Measurements from ENCODE around the gene ZNF516.
A peak's percentile ranks its signal among the peaks of the same experiment; 100 is the strongest.

The ZNF516 gene

DNA sequence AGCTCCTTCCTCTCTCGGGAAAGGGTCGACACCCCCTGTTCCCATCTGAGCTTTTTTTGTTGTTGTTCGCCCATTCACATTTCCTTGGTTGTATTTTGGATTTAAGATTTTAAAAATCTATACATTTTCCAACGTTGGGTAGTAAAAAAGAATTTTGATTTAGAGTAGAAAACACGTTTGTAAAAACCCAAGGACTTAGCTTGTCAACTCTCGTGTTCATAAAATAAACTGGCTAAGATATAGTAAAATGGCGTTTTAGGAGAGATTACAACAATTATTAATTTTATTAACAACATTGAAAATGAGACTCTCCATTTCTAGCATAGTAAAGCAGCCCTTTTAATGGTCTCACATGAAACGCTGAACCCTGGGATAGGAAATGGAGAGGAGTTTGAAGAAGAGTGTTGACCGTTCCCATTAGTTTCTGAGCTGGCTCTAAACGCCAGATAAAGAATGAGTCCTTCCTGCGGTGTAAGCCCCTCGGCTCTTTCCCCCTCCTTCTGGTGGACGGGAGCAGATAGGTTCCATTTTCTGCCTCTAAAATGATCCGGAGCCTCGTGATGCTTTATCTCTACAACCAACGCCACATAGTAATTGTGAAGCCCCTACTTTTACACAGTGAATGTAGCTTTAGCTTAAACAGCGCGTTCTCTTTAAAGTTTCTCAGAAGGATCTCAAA, 24.0 kb upstream of the ZNF516 start:
- Histone ChIP-seq H4K8ac (ENCODE audit: low read length) (peak overlapping the region; percentile 81), H3K14ac (ENCODE audit: low read length in 2 of 2) (no peak overlapping the region), H3K9me3 (ENCODE audit: control insufficient read depth, low read length) (no peaks in the 10 kb centered on the region), H2BK12ac (ENCODE audit: low read length in 2 of 2) (peak overlapping the region in 1 of 2 experiments; percentile 58), H3K18ac (ENCODE audit: low read depth in 1 of 2, low read length in 2 of 2) (peak overlapping the region; percentile 37 to 88), H2AFZ (ENCODE audit: low read depth, low read length) (peak overlapping the region; percentile 89), H3K36me3 (ENCODE audit: control insufficient read depth in 1 of 2, insufficient read depth in 2 of 2, low read depth in 1 of 2, low read length in 2 of 2) (no peaks in the 10 kb centered on the region), H3K4ac (ENCODE audit: low read depth in 1 of 2, low read length in 2 of 2) (peak overlapping the region in 1 of 2 experiments; percentile 60), H3K79me1 (replicated peaks; ENCODE audit: low read length, poor library complexity, severe bottlenecking) (no peaks in the 10 kb centered on the region), H3K4me1 (ENCODE audit: control insufficient read depth, insufficient read depth, low read depth, low read length) (peaks cover 7% of the 10 kb centered on the region), H3K4me2 (ENCODE audit: low read length, poor library complexity, severe bottlenecking) (peak overlapping the region; percentile 82), H3K27ac (ENCODE audit: low read length, poor library complexity, severe bottlenecking) (peak overlapping the region; percentile 50), H2AK5ac (ENCODE audit: low read length, severe bottlenecking) (no peak overlapping the region), H2BK5ac (ENCODE audit: low read depth, low read length, poor library complexity, severe bottlenecking) (peak overlapping the region; percentile 33), H3K23ac (ENCODE audit: low read length in 2 of 2) (no peak overlapping the region), H4K91ac (ENCODE audit: low read length) (peak overlapping the region; percentile 83), H2BK15ac (ENCODE audit: low read depth, poor library complexity, severe bottlenecking) (no peak overlapping the region), H3K9ac (ENCODE audit: low read length) (peak overlapping the region; percentile 88), H2BK120ac (ENCODE audit: low read depth, low read length) (peak overlapping the region; percentile 45), H3K4me3 (ENCODE audit: insufficient read depth in 1 of 2, low read depth in 1 of 2, low read length in 2 of 2) (peak overlapping the region; percentile 43 to 77), H3K27me3 (ENCODE audit: control insufficient read depth in 1 of 2, insufficient read depth in 1 of 2, low read length in 2 of 2) (no peaks in the 10 kb centered on the region)
- peak; percentile 39 for DNase-seq
- WGBS: 14% methylated on average over 9 of the region's 18 CpGs

DNA sequence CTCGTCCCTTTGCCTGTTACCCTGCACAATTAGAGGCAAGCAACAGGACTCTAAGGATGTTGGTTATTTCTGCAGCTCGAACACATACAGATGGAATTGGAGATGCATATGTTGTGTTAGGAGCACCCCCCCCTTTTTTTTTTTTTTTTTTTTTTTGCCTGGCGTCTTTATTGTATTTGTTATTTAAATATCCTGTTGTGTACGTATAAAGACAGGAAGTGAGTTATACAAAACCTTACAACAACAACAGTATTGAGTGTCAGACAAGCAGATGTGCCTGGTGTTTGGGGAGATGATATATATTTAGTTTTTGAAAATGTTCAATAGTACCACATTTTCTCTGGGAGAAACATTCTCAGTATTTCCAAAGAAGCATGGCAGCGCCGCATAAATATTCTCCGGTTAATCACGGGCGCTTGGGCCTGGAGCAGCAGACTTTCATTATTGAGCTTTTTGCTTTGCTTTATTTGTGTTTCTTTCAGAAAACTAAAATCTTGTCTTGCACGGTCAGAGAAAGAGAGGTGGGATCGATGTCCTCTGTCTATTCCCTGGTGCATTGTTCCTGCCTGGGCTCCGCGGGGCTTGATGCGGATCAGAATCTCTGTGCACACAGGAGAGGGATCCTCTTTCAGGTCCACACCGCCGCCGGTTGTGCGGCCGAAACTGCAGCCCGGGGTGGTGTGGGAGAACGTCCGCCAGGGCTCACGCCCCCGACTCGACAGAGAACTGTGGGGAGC, 23.2 kb upstream of the ZNF516 start:
- Histone ChIP-seq H2AK5ac (ENCODE audit: low read length, severe bottlenecking) (peak overlapping the region; percentile 35), H2BK15ac (ENCODE audit: low read depth, poor library complexity, severe bottlenecking) (no peak overlapping the region), H4K91ac (ENCODE audit: low read length) (peak overlapping the region; percentile 83), H2BK12ac (ENCODE audit: low read length in 2 of 2) (peak overlapping the region in 1 of 2 experiments; percentile 95), H3K9ac (ENCODE audit: low read length) (peak overlapping the region; percentile 88), H3K79me1 (replicated peaks; ENCODE audit: low read length, poor library complexity, severe bottlenecking) (no peaks in the 10 kb centered on the region), H3K18ac (ENCODE audit: low read depth in 1 of 2, low read length in 2 of 2) (peak overlapping the region; percentile 37 to 88), H2AFZ (ENCODE audit: low read depth, low read length) (peak overlapping the region; percentile 89), H3K4me1 (ENCODE audit: control insufficient read depth, insufficient read depth, low read depth, low read length) (peaks cover 7% of the 10 kb centered on the region), H3K27me3 (ENCODE audit: control insufficient read depth in 1 of 2, insufficient read depth in 1 of 2, low read length in 2 of 2) (no peaks in the 10 kb centered on the region), H3K4me2 (ENCODE audit: low read length, poor library complexity, severe bottlenecking) (peak overlapping the region; percentile 82), H3K4ac (ENCODE audit: low read depth in 1 of 2, low read length in 2 of 2) (peak overlapping the region; percentile 37 to 60), H2BK5ac (ENCODE audit: low read depth, low read length, poor library complexity, severe bottlenecking) (peak overlapping the region; percentile 33), H3K14ac (ENCODE audit: low read length in 2 of 2) (peak overlapping the region in 1 of 2 experiments; percentile 22), H3K36me3 (ENCODE audit: control insufficient read depth in 1 of 2, insufficient read depth in 2 of 2, low read depth in 1 of 2, low read length in 2 of 2) (no peaks in the 10 kb centered on the region), H3K9me3 (ENCODE audit: control insufficient read depth, low read length) (no peaks in the 10 kb centered on the region), H4K8ac (ENCODE audit: low read length) (peak overlapping the region; percentile 93), H3K27ac (ENCODE audit: low read length, poor library complexity, severe bottlenecking) (peak overlapping the region; percentile 50), H2BK120ac (ENCODE audit: low read depth, low read length) (no peak overlapping the region), H3K23ac (ENCODE audit: low read length in 2 of 2) (no peak overlapping the region), H3K4me3 (ENCODE audit: insufficient read depth in 1 of 2, low read depth in 1 of 2, low read length in 2 of 2) (peak overlapping the region; percentile 43 to 77)
- WGBS: 12% methylated on average over 22 of the region's 25 CpGs
- DNase-seq: peak; percentile 63

DNA sequence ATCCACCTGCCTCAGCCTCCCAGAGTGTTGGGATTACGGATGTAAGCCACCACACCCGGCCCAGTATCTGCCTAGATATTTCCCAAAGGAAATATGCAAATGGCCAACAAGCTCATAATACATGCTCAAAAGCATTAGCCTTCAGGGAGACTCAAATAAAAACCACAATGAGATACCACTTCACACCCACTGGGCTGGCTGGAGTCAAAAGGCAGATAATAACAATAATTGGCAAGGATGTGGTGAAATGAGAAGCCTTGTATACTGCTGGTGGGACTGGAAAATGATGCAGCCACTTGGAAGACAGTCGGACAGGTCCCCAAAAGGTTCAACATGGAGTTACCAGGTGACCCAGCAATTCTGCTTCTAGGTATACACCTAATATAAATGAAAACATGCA, 20.5 kb upstream of the ZNF516 start:
- Histone ChIP-seq H2BK15ac (ENCODE audit: low read depth, poor library complexity, severe bottlenecking) (no peak overlapping the region), H3K18ac (ENCODE audit: low read depth in 1 of 2, low read length in 2 of 2) (no peak overlapping the region), H3K4me2 (ENCODE audit: low read length, poor library complexity, severe bottlenecking) (no peak overlapping the region), H2BK120ac (ENCODE audit: low read depth, low read length) (no peak overlapping the region), H4K8ac (ENCODE audit: low read length) (no peak overlapping the region), H2BK12ac (ENCODE audit: low read length in 2 of 2) (no peak overlapping the region), H3K9me3 (ENCODE audit: control insufficient read depth, low read length) (no peaks in the 10 kb centered on the region), H2AK5ac (ENCODE audit: low read length, severe bottlenecking) (no peak overlapping the region), H3K14ac (ENCODE audit: low read length in 2 of 2) (no peak overlapping the region), H4K91ac (ENCODE audit: low read length) (no peak overlapping the region), H3K23ac (ENCODE audit: low read length in 2 of 2) (no peak overlapping the region), H2BK5ac (ENCODE audit: low read depth, low read length, poor library complexity, severe bottlenecking) (no peak overlapping the region), H3K4me3 (ENCODE audit: insufficient read depth in 1 of 2, low read depth in 1 of 2, low read length in 2 of 2) (no peak overlapping the region), H3K9ac (ENCODE audit: low read length) (no peak overlapping the region), H3K36me3 (ENCODE audit: control insufficient read depth in 1 of 2, insufficient read depth in 2 of 2, low read depth in 1 of 2, low read length in 2 of 2) (no peaks in the 10 kb centered on the region), H3K4ac (ENCODE audit: low read depth in 1 of 2, low read length in 2 of 2) (no peak overlapping the region), H3K27ac (ENCODE audit: low read length, poor library complexity, severe bottlenecking) (no peak overlapping the region), H2AFZ (ENCODE audit: low read depth, low read length) (no peak overlapping the region), H3K79me1 (replicated peaks; ENCODE audit: low read length, poor library complexity, severe bottlenecking) (no peaks in the 10 kb centered on the region), H3K4me1 (ENCODE audit: control insufficient read depth, insufficient read depth, low read depth, low read length) (peaks cover 5% of the 10 kb centered on the region), H3K27me3 (ENCODE audit: control insufficient read depth in 1 of 2, insufficient read depth in 1 of 2, low read length in 2 of 2) (no peaks in the 10 kb centered on the region)
- 88% methylated on average over 3 of the region's 3 CpGs for WGBS
- no peak for DNase-seq

DNA sequence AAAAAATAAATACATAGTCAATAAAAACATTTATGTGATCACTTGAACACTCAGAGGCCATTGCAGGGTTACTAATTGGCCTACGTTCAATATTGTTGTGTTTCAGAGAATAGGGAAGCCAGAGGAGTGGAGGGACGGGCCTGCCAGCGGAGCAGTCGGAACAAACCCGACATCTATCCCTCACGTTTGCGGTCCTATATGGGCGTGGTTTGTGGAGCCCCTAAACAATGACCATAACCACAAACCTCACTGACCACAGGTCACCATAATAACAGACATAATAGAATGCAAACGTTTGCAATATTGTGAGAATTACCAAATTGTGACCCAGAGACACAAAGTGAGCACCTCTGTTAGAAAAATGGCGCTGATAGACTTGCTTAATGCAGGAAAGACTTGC, 19.5 kb upstream of the ZNF516 start:
- no peak for DNase-seq
- Histone ChIP-seq H3K9me3 (ENCODE audit: control insufficient read depth, low read length) (no peaks in the 10 kb centered on the region), H3K4me3 (ENCODE audit: insufficient read depth in 1 of 2, low read depth in 1 of 2, low read length in 2 of 2) (no peak overlapping the region), H2AK5ac (ENCODE audit: low read length, severe bottlenecking) (no peak overlapping the region), H3K4me1 (ENCODE audit: control insufficient read depth, insufficient read depth, low read depth, low read length) (peaks cover 5% of the 10 kb centered on the region), H3K36me3 (ENCODE audit: control insufficient read depth in 1 of 2, insufficient read depth in 2 of 2, low read depth in 1 of 2, low read length in 2 of 2) (no peaks in the 10 kb centered on the region), H4K91ac (ENCODE audit: low read length) (no peak overlapping the region), H2AFZ (ENCODE audit: low read depth, low read length) (no peak overlapping the region), H2BK15ac (ENCODE audit: low read depth, poor library complexity, severe bottlenecking) (no peak overlapping the region), H3K4ac (ENCODE audit: low read depth in 1 of 2, low read length in 2 of 2) (no peak overlapping the region), H3K14ac (ENCODE audit: low read length in 2 of 2) (no peak overlapping the region), H3K23ac (ENCODE audit: low read length in 2 of 2) (no peak overlapping the region), H3K27ac (ENCODE audit: low read length, poor library complexity, severe bottlenecking) (no peak overlapping the region), H2BK5ac (ENCODE audit: low read depth, low read length, poor library complexity, severe bottlenecking) (no peak overlapping the region), H3K27me3 (ENCODE audit: control insufficient read depth in 1 of 2, insufficient read depth in 1 of 2, low read length in 2 of 2) (no peaks in the 10 kb centered on the region), H2BK120ac (ENCODE audit: low read depth, low read length) (no peak overlapping the region), H4K8ac (ENCODE audit: low read length) (no peak overlapping the region), H3K9ac (ENCODE audit: low read length) (no peak overlapping the region), H3K79me1 (replicated peaks; ENCODE audit: low read length, poor library complexity, severe bottlenecking) (no peaks in the 10 kb centered on the region), H2BK12ac (ENCODE audit: low read length in 2 of 2) (no peak overlapping the region), H3K4me2 (ENCODE audit: low read length, poor library complexity, severe bottlenecking) (no peak overlapping the region), H3K18ac (ENCODE audit: low read depth in 1 of 2, low read length in 2 of 2) (no peak overlapping the region)
- 81% methylated on average over 10 of the region's 10 CpGs for WGBS
